ENCODE results near the gene KIF26A.

DNA sequence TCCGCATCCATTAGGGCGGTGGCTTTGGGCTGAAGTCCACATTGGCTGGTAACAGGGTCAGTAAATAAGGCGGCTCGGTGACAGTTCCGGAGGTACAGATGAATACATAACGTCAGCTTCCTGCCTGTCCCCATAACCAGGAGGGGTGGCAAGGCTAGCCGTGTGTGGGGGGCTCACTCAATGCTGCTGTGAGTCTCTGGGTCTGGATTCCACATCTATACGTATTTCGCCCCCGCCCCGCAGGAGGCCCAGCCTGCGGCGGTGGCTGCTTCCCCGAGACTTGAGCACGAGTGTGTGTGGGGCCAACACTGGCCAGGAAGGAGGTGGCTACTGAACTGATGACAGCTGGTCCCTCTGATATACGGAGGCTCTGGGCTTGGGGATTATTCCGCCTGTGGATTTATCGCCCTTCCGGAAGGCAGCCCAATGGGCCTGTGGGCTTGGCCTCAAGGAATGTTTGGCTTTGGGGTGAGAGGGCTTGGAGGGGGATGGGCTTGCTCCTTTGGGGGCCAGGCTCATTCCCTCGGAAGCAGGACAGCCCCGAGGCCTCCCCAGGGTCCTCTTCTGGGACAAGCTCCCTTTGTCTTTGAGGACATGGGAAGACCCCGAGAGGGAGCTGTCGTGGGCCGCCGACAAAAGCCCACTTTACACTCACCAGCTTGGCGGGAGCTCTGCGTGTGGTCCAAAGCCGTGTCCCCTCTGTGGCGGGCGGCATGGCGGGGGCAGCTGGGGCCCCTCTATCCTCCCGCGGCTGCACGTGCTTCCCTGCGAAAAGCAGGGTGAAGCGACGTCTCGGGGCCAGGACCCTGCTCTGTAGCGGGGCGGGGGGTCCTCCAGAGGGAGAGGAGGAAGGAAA is 82.1 kb downstream of the KIF26A start:
- TF ChIP-seq, protein P1, sequence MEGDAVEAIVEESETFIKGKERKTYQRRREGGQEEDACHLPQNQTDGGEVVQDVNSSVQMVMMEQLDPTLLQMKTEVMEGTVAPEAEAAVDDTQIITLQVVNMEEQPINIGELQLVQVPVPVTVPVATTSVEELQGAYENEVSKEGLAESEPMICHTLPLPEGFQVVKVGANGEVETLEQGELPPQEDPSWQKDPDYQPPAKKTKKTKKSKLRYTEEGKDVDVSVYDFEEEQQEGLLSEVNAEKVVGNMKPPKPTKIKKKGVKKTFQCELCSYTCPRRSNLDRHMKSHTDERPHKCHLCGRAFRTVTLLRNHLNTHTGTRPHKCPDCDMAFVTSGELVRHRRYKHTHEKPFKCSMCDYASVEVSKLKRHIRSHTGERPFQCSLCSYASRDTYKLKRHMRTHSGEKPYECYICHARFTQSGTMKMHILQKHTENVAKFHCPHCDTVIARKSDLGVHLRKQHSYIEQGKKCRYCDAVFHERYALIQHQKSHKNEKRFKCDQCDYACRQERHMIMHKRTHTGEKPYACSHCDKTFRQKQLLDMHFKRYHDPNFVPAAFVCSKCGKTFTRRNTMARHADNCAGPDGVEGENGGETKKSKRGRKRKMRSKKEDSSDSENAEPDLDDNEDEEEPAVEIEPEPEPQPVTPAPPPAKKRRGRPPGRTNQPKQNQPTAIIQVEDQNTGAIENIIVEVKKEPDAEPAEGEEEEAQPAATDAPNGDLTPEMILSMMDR (IDR thresholded peaks at IDR 0.05; ENCODE audit: poor library complexity) = no peak
- no peak for TF ChIP-seq EZH2phosphoT487 (IDR thresholded peaks at IDR 0.05; ENCODE audit: low read depth, severe bottlenecking, unreplicated experiment)

Measured in hepatocyte (in vitro differentiated cells).